Fibroblast of skin of left biceps (primary cell): ENCODE data around the gene CACNG1.
"Not testable (repeated sequence)": the region's sequence is repeated elsewhere in the genome, so short reads cannot be mapped to it uniquely, and the experiment has no call there.

Experiments
- DNase-seq, 2 experiments: peaks; one replicate each; pipeline ENCODE4 v3.0.0-alpha.2; 2013; ENCODE audit warnings: low read depth in 2 of 2

The CACNG1 gene

GRCh38 chr17:67025216-67025792, 19.1 kb upstream of the CACNG1 start:
- no peak for DNase-seq

DNA sequence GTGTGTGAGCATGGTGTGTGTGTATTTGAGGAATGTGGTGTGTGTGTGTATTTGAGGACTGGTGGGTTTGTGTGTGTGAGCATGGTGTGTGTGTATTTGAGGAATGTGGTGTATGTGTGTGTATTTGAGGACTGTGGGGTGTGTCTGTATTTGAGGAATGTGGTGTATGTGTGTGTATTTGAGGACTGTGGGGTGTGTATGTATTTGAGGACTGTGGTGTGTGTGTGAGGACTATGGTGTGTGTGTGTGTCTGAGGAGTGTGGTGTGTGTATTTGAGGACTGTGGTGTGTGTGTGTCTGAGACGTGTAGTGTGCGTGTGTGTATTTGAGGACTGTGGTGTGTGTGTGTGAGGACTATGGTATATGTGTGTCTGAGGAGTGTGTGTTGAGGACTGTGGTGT, 18.0 kb upstream of the CACNG1 start:
- DNase-seq: no peak

DNA sequence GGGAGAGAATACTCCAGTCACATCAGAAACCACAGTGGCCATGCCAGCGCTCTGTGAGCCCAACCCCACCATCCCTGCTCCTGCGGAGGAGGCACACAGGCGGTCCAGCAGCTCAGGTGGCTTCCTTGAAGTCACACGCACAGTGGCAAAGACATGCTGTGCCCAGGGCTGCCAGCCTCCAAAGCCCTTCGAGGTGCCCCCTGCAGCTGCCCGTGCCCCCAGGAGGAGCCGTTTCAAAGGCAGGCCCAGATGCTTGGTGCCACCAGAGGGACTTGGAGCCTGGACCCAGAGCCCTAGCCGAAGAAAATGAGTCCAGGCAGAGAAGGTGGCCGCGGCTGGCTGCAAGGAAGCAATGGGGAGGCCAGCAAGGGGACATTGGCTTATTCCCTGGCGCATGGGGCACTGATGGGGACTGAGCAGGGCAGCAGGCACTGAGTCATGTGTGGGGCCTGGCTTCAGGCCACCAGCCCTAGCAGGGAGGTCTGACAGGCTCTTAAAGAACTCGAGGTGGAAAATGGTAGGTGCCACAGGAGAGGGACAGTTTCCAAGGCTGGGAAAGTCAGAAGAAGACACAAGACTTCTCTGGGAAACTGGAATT, 17.2 kb upstream of the CACNG1 start:
- DNase-seq: no peak

DNA sequence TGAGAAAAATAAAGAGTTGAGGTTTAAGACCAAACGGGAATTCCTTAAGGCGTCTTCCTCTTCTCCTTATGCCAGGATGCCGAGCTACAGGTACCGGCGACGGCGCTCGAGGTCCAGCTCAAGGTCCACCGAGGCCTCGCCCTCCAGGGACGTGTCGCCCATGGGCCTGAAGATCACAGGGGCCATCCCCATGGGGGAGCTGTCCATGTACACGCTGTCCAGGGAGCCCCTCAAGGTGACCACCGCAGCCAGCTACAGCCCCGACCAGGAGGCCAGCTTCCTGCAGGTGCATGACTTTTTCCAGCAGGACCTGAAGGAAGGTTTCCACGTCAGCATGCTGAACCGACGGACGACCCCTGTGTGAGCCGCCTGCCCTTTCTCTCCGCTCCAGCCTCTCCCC, 13.7 kb upstream of the CACNG1 start:
- no peak for DNase-seq

DNA sequence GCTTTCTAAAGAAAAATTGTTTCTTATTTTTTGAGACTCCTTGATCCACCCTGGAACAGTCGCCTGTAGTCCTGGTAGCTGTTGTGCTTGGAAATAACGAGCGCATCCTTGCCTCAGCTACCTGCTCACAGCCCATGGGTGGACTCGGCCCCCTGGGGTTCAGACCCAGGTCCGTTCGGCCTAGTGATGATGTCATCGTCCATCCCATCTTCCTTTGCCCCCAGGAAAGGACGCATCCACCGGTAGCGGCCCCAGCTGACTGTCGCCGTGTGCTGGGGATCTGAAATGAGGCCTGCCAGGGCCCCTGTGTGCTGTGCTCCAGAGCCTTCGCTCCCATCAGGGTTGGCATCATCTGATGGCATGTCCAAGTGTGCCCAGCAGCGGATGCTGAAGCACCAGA, 12.0 kb upstream of the CACNG1 start:
- DNase-seq: no peak

DNA sequence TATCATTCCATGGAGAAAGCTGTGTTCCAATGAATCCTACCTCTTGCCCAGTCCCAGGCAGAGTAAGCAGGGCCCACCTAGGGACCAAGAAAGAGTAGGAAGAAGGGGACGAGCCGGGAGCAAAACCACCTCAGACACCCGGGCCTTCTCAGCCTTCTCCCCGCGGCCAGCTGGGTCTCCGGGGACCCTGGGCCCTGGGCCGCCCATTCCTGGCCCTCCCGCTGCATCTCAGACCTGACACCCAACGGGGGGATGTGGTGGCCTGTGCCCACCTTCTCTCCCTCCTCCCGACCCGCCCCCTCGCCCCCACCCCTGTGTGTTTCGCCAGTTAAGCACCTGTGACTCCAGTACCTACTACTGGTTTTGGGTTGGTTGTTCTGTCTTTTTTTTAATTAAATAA, 11.4 kb upstream of the CACNG1 start:
- no peak for DNase-seq

GRCh38 chr17:67033613-67034012, 10.7 kb upstream of the CACNG1 start:
- no peak for DNase-seq

DNA sequence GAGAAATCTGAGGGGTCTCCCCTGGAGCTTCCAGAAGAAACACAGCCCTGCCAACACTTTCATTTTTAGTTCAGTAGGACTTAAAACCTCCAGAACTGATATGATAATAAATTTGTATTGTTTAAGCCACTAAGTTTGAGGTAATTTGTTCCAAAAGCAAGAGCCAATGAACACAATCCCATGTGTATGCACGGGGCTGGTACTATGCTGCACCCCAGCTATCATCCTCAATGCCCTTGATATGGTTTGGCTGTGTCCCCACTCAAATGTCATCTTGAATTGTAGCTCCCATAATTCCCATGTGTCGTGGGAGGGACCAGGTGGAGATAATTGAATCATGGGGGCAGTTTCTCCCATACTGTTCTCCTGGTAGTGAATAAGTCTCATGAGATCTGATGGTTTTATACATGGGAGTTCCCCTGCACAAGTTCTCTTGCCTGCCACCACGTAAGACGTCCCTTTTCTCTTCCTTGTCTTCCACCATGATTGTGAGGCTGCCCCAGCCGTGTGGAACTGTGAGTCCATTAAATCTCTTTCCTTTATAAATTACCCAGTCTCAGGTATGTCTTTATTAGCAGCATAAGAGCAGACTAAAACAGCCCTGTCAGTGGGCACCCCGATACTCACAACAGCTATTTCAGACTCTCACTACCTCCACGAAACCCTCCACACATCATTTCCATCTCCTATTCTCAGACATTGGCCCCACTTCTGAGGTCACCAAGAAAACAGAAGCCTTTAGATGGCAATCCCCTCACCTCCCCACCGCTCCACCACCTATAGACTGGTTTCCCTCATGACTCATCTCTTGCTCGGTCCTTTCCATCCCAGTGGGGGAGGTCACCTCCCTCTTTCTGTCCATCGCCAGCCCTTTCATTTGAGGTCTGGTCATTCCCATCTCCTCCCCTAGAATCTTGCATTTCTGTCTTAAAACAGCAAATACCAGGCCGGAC, 8.9 kb upstream of the CACNG1 start:
- DNase-seq: no peak

- no peak for DNase-seq
Observed at GRCh38 chr17:67038861-67039365, 5.4 kb upstream of the CACNG1 start.

DNA sequence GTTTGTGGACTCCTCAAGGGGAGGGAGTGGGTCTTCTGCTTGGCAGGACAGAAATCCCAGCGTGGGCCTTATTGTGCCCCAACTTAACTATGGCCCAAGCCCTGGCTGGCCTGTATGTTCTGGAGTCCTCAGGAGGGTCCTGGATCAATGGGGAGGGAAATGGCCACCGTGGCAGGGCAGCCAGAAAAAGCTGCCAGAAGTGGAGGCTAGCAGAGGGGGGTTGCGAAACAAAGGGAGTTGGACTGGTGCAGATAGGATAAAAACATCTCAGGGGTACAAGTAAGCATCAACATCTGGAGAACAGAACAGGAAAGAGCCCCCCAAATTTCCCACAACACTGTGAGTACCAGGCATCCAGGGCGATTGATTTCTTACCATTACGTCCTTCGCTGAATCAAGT, 3.7 kb upstream of the CACNG1 start:
- no peak for DNase-seq

GRCh38 chr17:67041119-67041518, 3.2 kb upstream of the CACNG1 start:
- DNase-seq: not testable (repeated sequence)

DNA sequence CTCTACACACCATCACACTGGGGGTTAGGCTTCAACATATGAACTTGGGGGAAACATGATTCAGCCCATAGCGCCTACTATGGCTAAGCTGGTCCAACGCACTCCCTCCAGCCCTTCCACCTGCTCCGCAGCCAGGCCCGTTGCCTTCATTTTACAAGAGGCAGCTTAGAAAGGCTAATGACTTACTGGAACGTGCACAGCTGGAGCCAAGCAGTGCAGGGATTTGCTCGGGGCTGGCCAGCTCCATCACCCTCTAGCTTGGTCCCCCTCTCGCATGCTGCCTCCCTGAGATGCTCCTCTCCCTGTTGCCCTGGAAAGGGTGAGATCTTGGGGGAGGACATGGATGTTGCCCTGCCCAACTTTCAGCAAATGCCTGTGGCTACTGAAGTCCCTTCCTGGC, 2.8 kb upstream of the CACNG1 start:
- no peak for DNase-seq

GRCh38 chr17:67041941-67042899, 2.1 kb upstream of the CACNG1 start:
- DNase-seq: no peak

DNA sequence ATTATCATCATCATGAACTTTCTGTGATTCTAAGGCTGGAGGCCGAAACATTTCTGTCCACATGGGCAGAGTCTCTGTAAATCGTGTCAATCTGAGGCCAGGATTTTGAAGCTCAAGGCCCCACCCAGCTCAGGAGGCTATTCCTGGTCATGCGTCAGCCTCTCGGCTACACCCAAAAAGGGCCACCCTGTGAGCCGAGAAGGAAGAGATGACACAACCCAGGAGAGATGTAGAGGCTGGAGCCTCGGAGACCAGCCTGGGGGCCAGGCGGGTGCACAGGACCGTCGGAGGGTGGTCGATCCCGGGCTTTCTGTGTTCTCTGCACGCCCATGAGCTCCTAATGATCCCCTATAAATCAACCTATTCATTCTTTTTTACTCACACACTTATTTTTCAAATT, 1.1 kb upstream of the CACNG1 start:
- no peak for DNase-seq

DNA sequence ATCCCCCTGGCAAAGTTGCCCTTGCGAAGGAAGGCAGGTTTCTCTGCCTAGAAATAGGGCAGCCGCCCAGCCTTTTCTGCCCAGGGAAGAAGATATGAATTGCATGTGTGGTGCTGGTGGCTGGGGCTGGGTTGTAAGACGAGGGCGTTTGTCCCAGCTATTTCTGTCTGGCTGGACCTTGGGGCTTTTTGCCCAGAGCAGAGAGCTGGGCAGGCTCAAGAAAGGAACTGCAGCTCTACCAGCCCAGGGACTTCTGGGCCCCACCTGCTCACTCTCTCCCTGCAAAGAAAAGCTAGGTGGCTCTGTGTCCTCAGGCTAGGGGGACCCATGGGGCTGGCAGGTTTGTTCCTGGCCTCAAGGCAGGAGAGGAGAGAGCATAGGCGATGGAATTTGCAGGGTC, 586 bp downstream of the CACNG1 start:
- DNase-seq: no peak

GRCh38 chr17:67046398-67046797, 2.0 kb downstream of the CACNG1 start:
- DNase-seq: no peak

DNA sequence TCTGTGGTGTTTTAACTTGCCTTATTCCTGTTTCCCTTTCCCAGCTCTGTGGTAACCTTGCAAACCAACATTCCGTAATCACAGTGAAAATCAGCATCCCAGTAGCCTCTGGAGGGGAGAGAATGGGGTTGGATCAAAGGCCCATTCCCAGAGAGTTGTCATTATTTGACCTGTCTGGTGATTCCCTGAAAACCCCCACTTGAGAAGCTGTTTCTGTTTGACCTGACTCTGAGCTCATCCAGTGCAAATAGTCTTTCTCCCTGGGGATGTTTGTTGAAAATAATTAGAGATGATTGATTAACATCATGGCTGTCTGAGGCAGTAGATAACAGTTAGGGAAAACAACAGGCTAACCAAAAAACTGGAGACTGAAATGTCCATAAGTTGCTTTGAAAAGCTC, 3.0 kb downstream of the CACNG1 start:
- no peak for DNase-seq

- DNase-seq: no peak
Observed at GRCh38 chr17:67049025-67049739, 4.8 kb downstream of the CACNG1 start.

DNA sequence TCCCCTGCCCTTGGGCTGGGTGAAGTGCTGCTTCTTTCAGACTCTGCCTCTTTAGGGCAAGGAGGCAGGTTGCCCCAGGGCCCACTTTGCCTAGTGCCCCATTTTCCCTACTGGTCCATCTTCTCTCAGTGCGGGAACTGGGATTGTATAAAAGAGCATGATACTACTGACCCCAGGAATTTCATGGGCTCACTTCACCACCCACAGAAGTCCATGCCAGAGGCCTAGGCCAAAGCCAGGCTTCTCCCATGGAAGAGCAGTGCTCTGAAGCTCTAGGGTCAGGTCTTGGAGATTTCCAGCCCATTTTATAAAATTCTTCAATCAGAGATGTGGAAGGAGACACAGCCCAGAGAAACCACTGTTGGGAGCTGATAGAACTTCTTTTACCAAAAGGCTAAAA, 5.7 kb downstream of the CACNG1 start:
- no peak for DNase-seq

DNA sequence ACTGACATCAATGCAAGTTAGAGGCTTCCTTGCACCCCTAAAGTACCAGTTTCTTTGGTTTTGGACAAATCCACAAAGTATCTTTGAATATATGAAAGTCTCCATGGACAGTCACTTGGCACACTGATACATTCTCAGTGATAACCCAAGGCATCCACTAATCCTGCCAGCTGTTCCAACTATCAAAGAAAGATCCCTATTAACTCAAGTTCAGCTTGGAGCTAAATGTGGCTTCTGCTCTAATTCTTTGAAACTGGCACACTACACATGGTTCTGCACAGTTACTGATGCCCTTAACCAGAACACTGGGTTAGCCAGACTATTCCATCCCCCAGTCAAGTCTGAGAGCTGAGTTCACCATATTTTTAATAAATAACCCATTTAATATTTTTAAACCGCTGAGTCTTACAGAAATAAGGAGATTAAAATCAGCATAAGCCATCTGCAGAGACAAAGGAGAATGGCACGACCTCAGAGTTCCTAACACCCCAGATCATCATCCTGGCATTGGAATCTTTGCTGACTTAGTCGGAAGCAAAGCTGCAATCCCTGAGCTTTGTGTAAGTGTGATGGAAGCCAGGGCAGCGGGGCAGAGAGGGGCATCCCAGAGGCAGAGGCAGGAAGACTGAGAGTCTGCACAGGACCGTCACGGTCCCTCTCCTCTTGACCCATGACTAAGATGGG, 6.3 kb downstream of the CACNG1 start:
- DNase-seq: no peak
